Hindlimb muscle (tissue), 1 donor: ENCODE data around the gene NUP210L. TPM values are rescaled to one million over a fixed set of nuclear protein-coding genes. Genes with fewer than 3 reads are reported as not detected.
A peak's percentile ranks its signal among the peaks of the same experiment; 100 is the strongest.

Experiments used
- DNase-seq: peaks from one replicate; pipeline ENCODE4 v3.0.0-alpha.2; 2013
- polyA plus RNA-seq: library from polyadenylated mRNA; unstranded; fragments of 120-200 nt; gene quantifications from one replicate; pipeline ENCODE4 v1.2.1, GENCODE V29; 2013; ENCODE audit not compliant: insufficient read length

Gene NUP210L
- polyA plus RNA-seq, result not detected

DNA sequence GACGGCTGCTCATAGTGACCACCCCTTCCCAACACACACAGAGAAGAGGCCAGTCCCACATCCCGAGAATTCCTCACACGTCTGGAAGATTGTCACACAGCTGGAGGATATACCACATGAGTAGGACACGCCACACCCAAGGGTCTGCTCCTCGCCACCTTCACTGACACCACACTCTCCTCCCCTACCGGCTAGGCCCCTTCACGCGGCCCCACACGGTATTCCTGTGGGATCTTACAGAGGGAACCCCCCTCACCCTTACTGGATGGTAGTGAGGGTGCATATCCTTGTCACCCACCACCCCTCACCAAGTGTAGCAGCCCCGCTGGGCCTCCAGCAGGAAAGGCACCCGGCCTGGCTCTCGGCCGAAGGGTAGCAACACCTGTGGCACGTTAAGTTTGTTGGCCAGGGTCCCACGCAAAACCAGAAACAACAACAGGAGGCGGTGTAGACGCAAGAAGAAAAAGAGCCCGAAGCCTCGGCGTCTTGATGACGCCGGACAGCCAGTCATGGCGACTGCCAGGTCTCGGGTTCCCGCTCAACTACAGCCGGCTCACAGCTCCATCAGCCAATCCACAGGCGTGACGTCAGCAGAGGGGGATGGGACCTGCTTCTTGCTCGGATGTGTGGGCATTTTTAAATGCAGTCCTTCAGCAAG lies at the start of gene NUP210L:
Gene NUP210L, minus strand, starts transcription at position 540 of the 658 bp plus-strand sequence.
- DNase-seq, result no peak

DNA sequence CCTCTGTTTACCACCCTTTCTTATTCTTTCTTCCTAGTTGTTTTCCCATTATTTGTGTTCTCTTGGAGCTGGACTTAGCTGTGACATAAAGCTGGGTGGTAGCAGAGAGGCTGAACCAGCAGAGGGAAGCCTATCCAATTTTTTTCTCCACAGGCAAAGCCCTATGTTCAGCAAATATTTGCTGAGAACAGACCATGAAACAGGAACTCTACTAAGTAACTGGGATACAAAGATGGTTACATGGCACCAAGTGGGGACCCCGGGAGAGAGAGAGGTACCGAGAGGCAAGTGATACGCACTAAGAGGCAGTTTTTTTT lies 44.6 kb upstream of the NUP210L start:
- DNase-seq, result no peak

DNA sequence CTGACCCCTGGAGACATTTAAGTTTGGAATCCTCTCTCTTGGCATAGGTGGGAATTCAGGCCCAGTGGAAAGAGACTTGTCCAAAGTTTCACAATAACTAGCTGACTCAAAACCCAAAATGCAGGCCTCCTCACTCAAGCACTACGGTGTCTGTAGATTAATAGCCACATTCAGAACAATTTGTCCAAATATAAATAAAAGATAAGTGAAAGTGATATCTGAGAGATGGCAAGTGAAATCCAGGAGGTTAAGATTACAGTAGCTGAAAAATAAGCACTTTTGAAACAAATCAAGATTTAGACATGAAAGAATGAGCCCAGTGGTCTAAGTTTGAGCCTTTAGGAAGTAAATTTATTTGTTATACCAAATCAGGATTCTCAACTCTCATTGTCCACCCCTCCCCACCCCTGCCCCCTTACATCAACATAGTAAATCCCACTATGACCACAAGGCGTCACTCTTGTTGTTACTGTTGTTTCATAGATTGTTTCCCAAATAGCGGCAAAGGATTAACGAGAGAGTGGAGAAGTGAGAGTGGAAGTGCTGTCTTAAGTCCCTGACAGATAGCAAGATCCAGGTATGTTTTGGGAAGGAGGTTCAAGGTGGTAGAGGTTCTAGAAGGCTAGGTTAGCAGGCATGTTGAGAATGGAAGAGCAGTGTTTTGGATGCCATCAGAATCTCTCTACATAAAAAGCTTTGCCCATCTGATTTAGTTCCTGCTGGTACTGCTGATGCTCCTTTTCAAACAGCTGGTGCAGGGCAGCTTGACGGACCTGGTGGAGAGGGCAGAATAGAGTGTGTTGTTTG lies 44.1 kb upstream of the NUP210L start:
- peak; percentile 61 for DNase-seq

DNA sequence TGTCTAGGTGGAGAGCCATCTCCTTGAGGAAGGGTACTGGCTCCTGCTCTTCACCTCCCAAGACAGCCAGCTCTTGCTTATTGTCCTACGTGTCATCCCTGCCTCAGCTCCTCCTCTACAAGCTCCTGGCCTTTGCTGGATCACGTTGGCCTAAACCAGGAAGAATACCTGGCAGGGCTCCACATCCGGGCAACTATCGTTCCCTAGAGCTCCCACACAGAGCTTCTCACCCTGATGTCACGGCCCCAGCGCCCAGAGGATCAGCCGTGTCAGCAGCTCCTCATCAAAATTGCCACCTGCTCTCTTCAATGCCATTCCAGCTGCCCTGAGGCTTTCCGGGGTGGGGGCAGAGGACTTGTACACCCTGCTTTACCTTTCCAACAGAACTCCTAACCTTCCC lies 38.9 kb upstream of the NUP210L start:
- no peak for DNase-seq

DNA sequence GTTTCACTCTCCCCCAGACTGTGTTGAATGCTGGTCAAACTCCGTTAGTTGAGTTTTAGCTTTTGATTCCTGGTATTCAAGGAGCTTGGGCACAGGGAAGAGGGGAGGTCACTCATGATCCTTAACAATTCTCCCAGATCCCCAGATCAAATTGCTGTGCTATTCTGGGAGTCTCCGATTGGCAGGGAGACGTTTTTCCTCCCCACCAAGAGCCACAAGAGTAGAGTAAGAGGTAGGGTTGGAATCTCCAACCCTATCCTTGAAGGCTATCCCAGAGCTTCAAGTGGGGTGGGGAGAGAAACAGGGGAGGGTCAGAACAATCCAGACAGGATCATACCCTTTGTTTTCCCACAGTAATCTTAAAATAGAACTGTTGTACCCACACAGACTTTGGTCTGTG lies 37.6 kb upstream of the NUP210L start:
- DNase-seq, result no peak

DNA sequence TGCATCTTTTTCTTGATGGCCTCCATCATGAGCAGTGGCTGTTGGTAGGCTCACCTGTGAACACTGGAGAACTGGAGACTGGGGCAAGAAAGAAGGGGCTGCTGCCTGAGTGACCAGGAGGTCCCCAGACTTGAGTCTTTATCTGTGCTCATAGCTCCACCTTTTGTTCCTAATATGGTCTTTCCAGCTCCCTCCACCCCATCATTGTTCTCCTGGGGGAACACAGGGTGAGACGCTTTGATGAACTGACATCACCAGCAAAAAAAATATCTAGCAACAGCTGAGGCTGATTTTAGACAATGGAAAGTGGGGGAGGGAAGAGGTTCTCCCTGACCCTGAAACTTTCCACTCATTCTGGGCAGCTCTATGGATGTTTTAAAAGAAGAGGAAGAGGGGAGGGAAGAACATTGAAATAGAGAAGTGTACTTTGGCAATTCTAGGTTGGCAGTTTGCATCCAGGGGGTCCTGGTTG lies 37.2 kb upstream of the NUP210L start, which contains the start of gene TPM3:
Gene TPM3, minus strand, starts transcription at position 111 of the 472 bp plus-strand sequence. Its CDS starts 82 bp downstream, at position 29.
- DNase-seq, result no peak

DNA sequence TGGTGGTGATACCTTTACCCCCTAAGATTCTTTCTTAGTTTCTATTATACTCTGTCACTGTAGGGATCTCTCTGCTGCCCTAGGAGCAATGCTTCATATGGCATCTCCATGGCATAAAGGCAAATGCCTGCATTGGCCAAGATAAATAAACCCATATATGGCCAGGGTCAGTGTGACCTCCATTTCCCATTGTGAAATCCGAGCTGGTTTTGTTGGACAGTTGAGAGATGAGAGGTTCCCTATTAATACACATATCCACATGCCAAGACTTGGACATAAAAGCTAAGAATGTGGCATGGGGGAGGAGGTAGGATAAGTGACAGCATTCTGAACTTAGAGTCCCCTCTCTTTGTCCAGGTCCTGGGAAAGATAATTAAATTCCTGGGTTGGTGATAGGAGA lies 35.7 kb upstream of the NUP210L start:
- DNase-seq, result no peak

DNA sequence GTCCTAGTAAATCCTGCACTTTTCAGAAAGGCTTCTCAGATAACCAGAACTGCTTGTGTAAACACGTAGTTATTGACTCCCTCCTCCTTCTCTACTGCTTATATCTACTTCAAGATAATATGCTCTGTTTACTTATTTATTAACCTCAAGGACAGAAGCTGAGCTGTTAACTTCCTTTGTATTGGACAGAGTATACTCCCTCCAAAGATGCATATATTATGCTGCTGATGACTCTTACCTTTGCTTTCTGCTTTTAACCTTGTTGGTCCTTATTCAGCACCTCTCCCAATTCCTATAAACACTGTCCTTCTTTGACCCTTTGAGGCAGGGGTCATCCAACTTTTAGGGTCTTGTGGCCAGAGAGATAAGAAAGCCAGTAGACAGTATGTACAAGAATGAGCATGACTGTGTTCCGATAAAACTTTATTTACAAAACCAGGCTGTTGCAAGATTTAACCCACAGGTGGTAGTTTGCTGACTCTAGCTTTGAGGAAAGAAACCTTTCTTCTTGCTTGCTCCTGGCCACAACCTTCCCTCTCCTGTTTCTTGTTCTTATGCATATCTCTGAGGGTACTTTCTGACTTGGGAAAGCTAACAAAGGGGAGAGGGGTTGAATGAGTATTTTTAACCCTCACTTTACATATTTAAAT lies 32.1 kb upstream of the NUP210L start:
- DNase-seq, result no peak

DNA sequence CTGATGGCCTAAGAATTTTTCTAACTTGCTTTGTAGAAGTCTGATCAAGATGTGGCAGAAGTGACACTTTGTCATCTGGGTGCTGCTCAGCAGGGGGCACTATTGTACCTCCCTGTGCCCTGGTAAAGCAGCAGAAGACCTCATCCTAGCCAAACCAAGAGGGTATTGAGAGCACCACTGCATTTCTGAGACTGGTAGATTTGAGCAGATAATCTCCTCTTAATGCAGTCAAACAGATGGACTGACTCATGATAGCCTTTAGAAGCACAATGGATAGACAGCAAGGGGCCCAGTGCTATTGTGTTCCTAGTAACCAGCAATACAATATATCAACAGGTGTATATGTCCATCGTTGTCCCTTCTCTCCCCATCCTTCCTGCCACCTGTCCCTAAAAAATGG lies 31.3 kb upstream of the NUP210L start:
- DNase-seq, result no peak

DNA sequence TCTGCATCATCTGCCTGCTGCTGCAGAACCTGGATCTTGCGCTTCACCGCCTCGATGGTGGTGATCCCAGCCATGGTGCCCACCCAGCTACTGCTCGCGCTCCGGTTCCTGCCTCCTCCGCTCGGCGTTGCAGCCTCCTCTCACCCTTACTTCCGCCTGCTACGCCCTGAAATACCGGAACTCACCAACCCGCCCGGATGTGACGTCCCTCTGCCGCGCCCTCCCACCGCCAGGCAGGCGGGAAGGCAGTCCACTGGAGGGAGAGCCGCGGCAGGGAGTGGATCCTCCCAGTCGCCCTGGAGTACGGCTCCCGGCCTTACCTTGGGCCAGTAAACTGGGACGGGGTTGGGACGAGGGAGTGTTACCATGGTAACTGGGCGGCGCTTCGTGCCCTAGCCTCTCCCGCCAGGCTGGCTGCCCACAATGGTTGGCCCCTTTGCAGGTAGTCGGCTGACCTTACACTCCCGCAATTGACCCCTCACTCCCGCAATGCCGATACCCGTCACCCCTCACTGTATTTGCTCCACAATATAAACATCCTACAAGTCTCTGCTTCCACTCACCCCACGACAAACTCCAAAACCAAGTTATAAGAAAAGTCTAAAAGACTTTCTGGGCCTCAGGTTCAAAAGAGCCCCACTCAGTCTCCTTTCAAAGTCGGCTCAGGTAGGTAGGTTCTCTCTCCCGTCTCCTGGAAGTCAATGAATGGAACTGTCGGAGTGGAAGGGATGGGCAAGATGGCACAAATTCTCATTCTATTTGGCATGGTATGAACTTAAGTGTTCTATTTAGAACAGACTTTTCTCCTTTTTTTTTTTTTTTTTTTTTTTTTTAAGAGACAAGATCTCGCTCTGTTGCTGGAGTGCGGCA lies 28.4 kb upstream of the NUP210L start:
- peak; percentile 93 for DNase-seq

DNA sequence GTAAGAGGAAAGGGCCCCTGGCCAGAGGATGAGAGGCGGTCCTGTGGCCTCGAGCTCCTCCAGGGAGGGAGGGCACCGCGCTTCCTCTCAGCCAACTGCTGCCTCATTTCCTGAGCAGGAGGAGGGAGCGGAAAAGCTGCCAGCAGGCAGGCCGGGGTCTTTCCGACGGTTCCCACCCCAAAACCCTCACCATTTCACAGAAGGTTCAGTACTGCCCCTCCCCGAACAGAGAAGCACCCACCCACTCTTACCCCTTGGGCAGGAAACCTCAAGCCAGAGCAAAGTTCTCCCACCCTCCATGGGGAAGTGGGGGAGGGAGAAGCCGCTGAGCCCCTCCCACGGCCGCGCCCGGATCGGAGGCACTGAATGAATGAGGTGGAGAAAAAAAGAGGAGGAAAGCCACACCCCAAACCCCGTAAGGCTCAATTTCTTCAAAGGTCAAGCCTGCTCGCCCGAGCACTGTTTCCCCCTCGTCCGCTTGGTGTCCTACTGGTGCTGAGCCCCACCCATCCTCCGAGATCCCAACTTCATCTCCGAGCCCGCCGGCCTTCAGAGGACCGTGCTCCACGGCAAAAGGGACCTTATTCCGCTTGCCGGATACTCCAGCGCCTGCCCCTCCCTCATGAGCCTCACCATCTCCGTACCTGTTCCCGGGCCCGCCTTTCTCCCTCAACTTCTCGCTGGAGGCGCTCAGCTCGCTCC lies 27.6 kb upstream of the NUP210L start:
- DNase-seq, result peak; percentile 52

DNA sequence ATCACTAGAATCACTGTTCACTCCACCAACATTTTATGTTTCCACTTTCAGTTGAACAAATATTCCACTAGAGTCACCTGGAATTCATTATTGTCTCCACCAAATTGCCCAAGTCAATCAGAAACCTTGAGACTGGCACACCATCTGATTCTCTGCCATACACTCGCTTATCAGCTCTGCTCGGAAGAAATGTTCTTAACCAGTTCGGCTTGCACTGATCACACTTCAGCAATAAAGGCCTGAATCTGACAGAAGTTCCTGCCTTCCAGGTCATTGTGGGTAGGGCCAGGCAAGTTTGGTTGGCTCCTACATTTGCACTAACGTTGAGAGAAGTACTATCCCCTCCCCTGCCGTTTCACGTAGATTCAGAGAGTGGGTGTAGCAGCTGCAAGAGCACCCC lies 27.1 kb upstream of the NUP210L start:
- no peak for DNase-seq

DNA sequence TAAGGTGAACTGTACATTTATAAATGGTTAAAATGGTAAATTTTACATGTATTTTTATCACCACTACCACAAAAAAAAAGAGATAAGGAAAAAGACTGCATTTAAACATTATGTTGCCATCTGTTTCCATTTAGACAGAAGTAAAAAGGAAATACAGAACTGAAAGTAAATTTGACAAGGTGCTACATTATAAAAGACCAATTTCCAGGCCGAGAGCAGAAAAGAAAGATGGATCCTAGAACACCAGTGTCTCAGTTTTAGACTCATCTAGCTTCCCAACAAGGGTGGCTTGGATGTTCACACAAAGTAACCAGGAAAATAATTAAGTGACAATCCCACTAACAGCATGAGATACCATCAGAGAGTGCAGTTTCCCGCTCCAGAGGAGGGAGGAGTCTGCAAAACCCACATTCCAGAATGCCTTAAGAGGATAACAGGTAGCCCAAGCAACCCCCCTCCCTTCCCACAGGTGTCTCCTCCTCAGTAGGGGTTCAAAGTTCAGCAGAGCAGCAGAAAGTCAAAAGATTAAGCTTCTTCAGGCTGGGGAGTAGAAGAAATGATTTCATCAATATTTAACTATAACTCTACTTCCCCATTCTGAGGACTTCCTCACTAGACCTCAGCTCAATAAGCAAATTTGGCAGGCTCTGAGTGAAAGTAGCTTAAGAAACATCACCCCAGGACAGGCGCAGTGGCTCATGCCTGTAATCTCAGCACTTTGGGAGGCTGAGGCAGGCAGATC lies 25.2 kb upstream of the NUP210L start:
- no peak for DNase-seq

DNA sequence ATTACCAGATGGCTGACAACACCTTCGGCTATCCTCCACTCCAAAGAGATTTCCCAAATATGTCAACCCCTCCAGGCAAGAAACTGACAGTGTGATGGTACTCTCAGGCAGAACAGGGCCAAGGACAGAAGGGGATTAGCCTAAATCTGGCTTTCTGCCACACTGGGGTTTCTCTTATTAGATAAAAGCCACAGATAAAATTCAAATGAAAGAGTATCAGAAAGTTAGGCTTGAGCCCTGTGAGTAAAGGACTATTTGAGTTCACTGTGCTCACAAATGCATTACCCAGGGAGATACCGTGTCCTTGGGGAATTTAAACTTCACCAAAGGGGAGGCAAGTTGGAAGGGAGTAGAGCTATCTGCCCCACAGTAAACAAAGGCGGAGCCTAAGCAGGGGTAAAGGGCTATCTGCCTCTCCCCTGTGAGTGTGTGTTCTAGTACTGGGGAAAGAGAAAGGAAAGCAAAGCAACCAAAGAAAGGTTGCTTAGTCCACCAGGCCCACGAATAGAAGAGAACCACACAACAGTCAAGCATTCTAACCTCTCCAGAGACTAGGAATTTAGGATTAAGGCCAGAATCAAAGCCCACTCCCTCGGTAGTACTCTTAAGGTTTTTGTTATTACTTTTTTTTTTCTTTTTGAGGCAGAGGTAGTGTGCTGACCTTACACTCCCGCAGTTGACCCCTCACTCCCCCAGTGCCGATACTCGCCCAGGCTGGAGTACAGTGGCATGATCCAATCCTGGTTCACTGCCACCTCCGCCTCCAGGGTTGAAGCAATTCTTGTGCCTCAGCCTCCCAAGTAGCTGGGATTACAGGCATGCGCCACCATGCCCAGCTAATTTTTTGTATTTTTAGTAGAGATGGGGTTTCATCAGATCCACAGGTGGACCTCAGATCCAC lies 24.3 kb upstream of the NUP210L start:
- DNase-seq, result no peak

DNA sequence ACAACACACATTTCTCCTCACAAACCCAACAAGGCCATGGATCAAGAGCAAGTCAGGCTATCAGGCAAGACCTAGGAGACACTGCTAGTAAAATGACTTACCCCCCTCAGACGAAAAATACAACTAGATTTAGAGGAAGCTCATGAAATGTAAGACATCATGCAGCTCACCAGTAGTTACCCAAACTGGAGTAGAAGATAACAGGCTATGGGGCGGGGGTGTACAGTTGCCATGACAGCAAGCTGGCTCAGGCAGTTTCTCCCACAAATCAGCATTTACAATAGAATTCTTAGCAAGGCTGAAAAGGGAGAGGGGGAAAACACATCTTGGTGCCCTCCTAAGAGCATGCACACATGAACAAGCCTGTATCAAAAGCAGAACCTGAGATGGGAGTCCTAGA lies 23.1 kb upstream of the NUP210L start:
- DNase-seq, result no peak

DNA sequence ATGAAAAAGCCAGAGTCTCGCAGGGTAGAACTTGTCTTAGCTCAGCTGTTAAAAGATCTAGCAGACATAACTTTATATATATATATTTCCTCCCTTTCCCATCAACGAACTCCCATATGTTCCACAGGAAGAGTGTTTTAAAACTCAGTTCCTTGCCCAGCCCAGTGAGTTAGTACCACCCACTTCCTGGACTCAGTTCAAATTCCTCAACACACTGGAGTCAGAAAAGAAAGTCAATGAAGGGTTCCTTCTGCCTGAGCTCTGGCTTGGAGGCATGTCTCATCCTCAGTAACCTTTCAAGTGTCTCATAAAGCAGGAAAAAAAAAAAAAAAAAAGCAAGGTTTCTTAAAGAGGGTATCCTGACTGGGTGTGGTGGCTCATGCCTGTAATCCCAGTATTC lies 21.5 kb upstream of the NUP210L start:
- DNase-seq, result peak; percentile 57

DNA sequence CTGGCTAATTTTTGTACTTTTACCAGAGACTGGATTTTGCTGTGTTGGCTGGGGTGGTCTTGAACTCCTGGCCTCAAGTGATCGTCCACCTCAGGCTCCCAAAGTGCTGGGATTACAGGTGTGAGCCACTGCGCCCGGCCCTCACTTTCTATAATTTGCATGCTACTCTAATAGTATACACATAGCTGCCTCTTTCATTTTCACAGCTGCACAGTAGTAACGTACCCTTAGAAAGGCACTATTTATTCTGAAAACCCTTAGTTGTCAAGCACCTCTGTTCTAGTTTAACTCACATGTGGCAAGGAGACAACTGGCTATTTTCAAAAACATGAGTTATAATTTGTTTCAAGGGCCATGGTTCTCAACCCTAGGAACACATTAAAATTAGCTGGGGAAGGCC lies 19.8 kb upstream of the NUP210L start:
- no peak for DNase-seq

DNA sequence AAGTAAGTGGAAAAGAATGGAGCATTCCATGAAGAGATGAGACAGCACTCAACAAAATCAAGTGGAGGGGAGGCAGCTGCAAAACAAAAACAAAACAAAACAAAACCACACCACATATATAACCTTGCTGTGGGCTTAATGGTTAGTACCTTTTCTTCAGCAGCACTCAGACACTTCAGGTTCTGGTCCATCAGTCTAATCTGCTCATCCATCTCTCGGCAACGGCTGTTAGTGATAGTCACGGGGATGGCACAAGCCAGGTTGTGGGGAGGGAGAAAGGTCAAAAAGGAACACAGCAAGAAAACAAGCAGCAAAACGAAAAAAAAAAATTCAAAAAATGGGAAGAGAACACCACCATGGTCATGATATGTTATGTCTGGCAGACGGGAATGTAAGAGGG lies 17.0 kb upstream of the NUP210L start:
- DNase-seq, result no peak

DNA sequence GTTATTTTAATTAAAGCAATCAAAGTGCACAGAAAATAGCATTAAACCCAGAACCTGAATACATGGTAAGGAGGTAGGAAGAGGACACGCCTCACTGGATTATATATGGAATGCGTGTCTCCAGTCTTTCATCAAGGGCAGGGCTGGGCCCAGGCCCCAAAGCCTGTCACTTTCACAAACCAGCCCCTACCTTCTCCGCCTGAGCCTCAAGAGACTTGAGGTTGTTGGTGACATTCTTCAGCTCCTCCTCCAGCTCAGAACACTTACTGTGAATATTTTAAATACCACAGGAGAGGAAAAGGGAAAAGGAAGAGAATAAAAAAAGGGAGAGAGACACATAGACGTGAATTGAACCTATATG lies 16.3 kb upstream of the NUP210L start:
- no peak for DNase-seq

DNA sequence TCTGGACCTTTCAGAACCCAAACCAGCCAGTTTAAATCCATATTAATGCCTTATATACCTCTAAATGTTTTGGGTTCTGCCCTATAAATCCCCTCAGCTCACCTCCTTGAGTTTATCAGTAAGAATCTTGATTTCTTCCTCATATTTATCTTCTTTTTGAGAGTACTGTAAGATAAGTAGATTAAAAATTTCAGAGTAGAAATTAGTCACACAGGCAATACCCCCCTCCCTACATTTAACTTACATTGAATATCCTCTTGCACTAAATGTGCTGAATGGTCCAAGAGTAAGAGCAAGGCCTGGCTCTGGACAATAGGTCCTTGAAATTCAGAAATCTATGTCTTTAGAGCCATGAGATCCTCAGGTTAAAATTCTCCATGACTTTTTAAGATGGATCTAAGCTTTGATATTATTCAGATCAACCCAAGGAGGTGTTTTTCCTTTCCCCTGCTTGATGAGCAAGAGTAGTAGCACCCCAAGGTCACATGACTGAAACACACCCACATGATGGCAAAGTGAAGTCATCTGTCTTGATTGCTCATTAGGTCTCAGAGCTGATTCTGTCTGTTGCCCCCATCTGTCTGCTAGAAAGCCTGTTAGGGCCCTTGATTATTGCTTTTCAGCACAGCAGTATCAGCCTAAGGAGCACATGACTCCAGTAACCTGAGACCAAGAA lies 15.8 kb upstream of the NUP210L start:
- no peak for DNase-seq
